ENCODE measurements around the gene SWAP70. TPM values are rescaled to one million over a fixed set of nuclear protein-coding genes. Genes with fewer than 3 reads are reported as not detected.
A peak's percentile ranks its signal among the peaks of the same experiment; 100 is the strongest.

Gene SWAP70
- total and polyA plus RNA-seq, 9 of the 15 experiments (the other 6 are each of a cell fraction or from before 2014, with no cell fraction given), result 1.7 to 4.9 (median 3.9) TPM

DNA sequence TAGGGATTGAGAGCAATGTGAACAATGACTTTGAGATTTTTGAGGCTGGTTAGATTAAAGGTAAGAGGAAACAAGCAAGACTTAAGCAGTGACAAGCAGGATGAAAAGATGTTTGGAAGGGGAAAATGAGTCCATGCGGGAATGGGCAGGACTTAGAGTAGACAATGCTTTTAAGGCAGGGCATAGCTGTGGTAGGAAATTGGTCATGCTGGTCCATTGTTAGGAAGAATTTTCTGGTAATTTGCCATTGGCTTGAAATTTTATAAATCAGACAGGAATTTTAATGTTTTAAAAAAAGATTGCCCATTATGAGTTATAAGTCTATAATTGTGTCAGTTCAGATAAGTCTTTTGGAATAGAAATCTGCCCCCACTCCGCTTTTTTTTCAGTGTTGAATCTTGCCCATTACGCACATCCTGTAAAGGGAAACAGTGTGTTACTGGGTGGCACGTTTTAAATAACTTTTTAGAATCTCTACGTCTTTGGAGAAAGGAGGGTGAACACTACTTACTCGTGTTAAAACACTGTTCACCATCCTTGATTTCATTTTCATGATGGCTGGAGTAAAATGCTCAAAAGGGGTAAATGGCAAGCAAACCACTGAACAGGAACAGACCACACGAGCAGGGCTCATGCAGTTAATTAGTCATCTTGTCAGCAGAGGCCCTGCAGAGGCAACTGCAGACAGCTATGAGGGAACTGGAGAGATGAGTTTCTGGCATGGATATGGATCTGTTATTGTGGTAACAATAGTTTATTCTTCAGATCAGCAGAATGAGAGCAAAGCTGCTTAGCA, 25.0 kb downstream of the SWAP70 start:
- intact Hi-C loops (cut with micrococcal nuclease) (no loop called here), in situ Hi-C loops (cut with MboI) (no loop called here)
- no peaks in the 10 kb centered on the region; a peak in 1 of 5 replicates for H3K27me3 ChIP-seq (ENCODE audit: control insufficient read depth in 2 of 2, insufficient read depth in 2 of 2, low read length in 2 of 2)
- no peaks in the 10 kb centered on the region; a peak in 1 of 5 replicates for H3K4me1 ChIP-seq (replicated peaks in 1 of 2; ENCODE audit: control insufficient read depth in 2 of 2, insufficient read depth in 2 of 2, low read length in 2 of 2)
- H3K79me2 ChIP-seq (ENCODE audit: control insufficient read depth, insufficient read depth, low read length), result no peaks in the 10 kb centered on the region
- no peaks in the 10 kb centered on the region for H3K9me1 ChIP-seq (ENCODE audit: control insufficient read depth, insufficient read depth, low read length)
- BruUV-seq (replicated peaks), result no TSS peak
- no peaks in the 10 kb centered on the region for H3K36me3 ChIP-seq (ENCODE audit: control insufficient read depth, insufficient read depth, low read length)
- H3K27ac ChIP-seq (ENCODE audit: extremely low read depth, low read depth, low read length), result no peak overlapping the region
- H2AFZ ChIP-seq (ENCODE audit: low read depth, low read length), result no peak overlapping the region
- CTCF ChIA-PET (ENCODE audit: low intra/inter-chr PET ratio), result no interaction called here
- peak; percentile 64; the same call in 2 of the 3 replicates for ATAC-seq
- no peaks in the 10 kb centered on the region for H3K9me3 ChIP-seq (replicated peaks; ENCODE audit: control insufficient read depth, insufficient read depth, low read depth, low read length)
- DNase-seq (ENCODE audit: extremely low read depth in 1 of 4, low spot score in 3 of 4), result peak in 1 of 4 experiments; percentile 13
- FAIRE-seq, result no peak
- no peaks in the 10 kb centered on the region for H4K20me1 ChIP-seq (replicated peaks; ENCODE audit: control insufficient read depth, insufficient read depth, low read length)
- 15% methylated on average over 7 of the region's 7 CpGs for WGBS (ENCODE audit: insufficient coverage, low coverage, missing lambda C conversion rate)
- no peak overlapping the region for H3K4me2 ChIP-seq (ENCODE audit: insufficient read depth, low read length)
- no peak overlapping the region for H3K4me3 ChIP-seq
- H3K9ac ChIP-seq (ENCODE audit: insufficient read depth in 1 of 2, low read depth in 2 of 2, low read length in 2 of 2), result no peak overlapping the region
- POLR2A ChIA-PET, result interaction anchor here (0.6 kb wide), 1 partner anchor 19 kb away, joined by 3 read pairs; no protein-coding TSS in a partner anchor
- no peak for TF ChIP-seq NR3C1 (CRISPR knock-in tag; IDR thresholded peaks at IDR 0.05)
- TF ChIP-seq ZNF589 (CRISPR knock-in tag; IDR thresholded peaks at IDR 0.05; ENCODE audit: low read depth), result no peak
- no peak for TF ChIP-seq ZBTB1 (CRISPR knock-in tag; IDR thresholded peaks at IDR 0.05; ENCODE audit: borderline replicate concordance, low read depth)
- TF ChIP-seq, protein P1, sequence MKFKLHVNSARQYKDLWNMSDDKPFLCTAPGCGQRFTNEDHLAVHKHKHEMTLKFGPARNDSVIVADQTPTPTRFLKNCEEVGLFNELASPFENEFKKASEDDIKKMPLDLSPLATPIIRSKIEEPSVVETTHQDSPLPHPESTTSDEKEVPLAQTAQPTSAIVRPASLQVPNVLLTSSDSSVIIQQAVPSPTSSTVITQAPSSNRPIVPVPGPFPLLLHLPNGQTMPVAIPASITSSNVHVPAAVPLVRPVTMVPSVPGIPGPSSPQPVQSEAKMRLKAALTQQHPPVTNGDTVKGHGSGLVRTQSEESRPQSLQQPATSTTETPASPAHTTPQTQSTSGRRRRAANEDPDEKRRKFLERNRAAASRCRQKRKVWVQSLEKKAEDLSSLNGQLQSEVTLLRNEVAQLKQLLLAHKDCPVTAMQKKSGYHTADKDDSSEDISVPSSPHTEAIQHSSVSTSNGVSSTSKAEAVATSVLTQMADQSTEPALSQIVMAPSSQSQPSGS (CRISPR knock-in tag; IDR thresholded peaks at IDR 0.05), result no peak
- no peak for TF ChIP-seq HIVEP1 (CRISPR knock-in tag; IDR thresholded peaks at IDR 0.05)
- no peak for TF ChIP-seq ZNF778 (CRISPR knock-in tag; IDR thresholded peaks at IDR 0.05)
- TF ChIP-seq PHF8 (IDR thresholded peaks at IDR 0.05; ENCODE audit: borderline replicate concordance, low read length), result no peak
- TF ChIP-seq, protein P2, sequence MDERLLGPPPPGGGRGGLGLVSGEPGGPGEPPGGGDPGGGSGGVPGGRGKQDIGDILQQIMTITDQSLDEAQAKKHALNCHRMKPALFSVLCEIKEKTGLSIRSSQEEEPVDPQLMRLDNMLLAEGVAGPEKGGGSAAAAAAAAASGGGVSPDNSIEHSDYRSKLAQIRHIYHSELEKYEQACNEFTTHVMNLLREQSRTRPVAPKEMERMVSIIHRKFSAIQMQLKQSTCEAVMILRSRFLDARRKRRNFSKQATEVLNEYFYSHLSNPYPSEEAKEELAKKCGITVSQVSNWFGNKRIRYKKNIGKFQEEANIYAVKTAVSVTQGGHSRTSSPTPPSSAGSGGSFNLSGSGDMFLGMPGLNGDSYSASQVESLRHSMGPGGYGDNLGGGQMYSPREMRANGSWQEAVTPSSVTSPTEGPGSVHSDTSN (CRISPR knock-in tag; IDR thresholded peaks at IDR 0.05; ENCODE audit: low read depth), result no peak
- TF ChIP-seq, protein P2 (tag; conservative IDR thresholded peaks at IDR 0.05; ENCODE audit: low read depth), result peak; percentile 85
- TF ChIP-seq, protein P3, sequence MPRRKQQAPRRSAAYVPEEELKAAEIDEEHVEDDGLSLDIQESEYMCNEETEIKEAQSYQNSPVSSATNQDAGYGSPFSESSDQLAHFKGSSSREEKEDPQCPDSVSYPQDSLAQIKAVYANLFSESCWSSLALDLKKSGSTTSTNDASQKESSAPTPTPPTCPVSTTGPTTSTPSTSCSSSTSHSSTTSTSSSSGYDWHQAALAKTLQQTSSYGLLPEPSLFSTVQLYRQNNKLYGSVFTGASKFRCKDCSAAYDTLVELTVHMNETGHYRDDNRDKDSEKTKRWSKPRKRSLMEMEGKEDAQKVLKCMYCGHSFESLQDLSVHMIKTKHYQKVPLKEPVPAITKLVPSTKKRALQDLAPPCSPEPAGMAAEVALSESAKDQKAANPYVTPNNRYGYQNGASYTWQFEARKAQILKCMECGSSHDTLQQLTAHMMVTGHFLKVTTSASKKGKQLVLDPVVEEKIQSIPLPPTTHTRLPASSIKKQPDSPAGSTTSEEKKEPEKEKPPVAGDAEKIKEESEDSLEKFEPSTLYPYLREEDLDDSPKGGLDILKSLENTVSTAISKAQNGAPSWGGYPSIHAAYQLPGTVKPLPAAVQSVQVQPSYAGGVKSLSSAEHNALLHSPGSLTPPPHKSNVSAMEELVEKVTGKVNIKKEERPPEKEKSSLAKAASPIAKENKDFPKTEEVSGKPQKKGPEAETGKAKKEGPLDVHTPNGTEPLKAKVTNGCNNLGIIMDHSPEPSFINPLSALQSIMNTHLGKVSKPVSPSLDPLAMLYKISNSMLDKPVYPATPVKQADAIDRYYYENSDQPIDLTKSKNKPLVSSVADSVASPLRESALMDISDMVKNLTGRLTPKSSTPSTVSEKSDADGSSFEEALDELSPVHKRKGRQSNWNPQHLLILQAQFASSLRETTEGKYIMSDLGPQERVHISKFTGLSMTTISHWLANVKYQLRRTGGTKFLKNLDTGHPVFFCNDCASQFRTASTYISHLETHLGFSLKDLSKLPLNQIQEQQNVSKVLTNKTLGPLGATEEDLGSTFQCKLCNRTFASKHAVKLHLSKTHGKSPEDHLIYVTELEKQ (CRISPR knock-in tag; IDR thresholded peaks at IDR 0.05), result no peak
- TF ChIP-seq BCOR (IDR thresholded peaks at IDR 0.05), result no peak
- peak; percentile 87 for TF ChIP-seq MEIS2 (IDR thresholded peaks at IDR 0.05; ENCODE audit: partially characterized antibody)
- no peak for TF ChIP-seq NRF1 (conservative IDR thresholded peaks at IDR 0.05 in 1 of 2, IDR thresholded peaks at IDR 0.05 in 1 of 2)
- TF ChIP-seq BHLHE40 (IDR thresholded peaks at IDR 0.05; ENCODE audit: low read length), result peak; percentile 67

Measured in K562 (cell line).